CD14-positive monocyte (primary cell): Measurements from ENCODE around the gene HINFP. TPM values are rescaled to one million over a fixed set of nuclear protein-coding genes. Genes with fewer than 3 reads are reported as not detected.

Experiments
- DNase-seq, 3 donors: peaks; one replicate each; pipeline ENCODE4 v3.0.0-alpha.2; 2011 to 2022
- H2AFZ ChIP-seq: 2 replicates; pipeline ENCODE4 v1.6.0; 2012; ENCODE audit warnings: mild to moderate bottlenecking, low read depth, low read length, inconsistent platforms; ENCODE audit not compliant: insufficient read depth, poor library complexity, severe bottlenecking
- H3K27ac ChIP-seq, 2 donors: 1 replicate in 1 of 2; 2 replicates in 1 of 2; pipeline ENCODE4 v1.5.1; 2012 to 2013; ENCODE audit warnings: low read length in 2 of 2, control low read depth in 1 of 2, inconsistent platforms in 1 of 2, low read depth in 1 of 2, mild to moderate bottlenecking in 1 of 2
- H3K27me3 ChIP-seq, 2 donors: one replicate each; pipeline versions ENCODE4 v1.6.0 to v1.6.1; 2011 to 2013; ENCODE audit warnings: low read length in 2 of 2; ENCODE audit not compliant: control insufficient read depth in 2 of 2, insufficient read depth in 2 of 2
- H3K36me3 ChIP-seq, 2 donors: replicated peaks in 1 of 2; 1 replicate in 1 of 2; 2 replicates in 1 of 2; pipeline versions ENCODE4 v1.5.1 to v1.6.1; 2012 to 2013; ENCODE audit warnings: low read length in 2 of 2, control low read depth in 1 of 2, inconsistent platforms in 1 of 2, mild to moderate bottlenecking in 1 of 2; ENCODE audit not compliant: insufficient read depth in 2 of 2, control insufficient read depth in 1 of 2
- H3K4me1 ChIP-seq, 2 donors: 1 replicate in 1 of 2; 2 replicates in 1 of 2; pipeline versions ENCODE4 v1.5.1 to v1.6.1; 2012 to 2013; ENCODE audit warnings: low read length in 2 of 2, control low read depth in 1 of 2, inconsistent platforms in 1 of 2, mild to moderate bottlenecking in 1 of 2, moderate library complexity in 1 of 2; ENCODE audit not compliant: insufficient read depth in 2 of 2, control insufficient read depth in 1 of 2
- H3K4me2 ChIP-seq: replicated peaks from 2 replicates; pipeline ENCODE3; 2012; ENCODE audit warnings: low read length, moderate library complexity, mild to moderate bottlenecking; ENCODE audit not compliant: poor library complexity, severe bottlenecking; ENCODE audit errors: extremely low read depth
- H3K4me3 ChIP-seq, 3 experiments: fragments of 200-600 bp in 1 of 3; sonication (generic) in 1 of 3; replicated peaks in 1 of 3; 1 replicate in 2 of 3; 2 replicates in 1 of 3; pipeline ENCODE4 v1.5.1; 2011 to 2013; ENCODE audit warnings: low read length in 3 of 3, mild to moderate bottlenecking in 3 of 3, control low read depth in 2 of 3, low read depth in 2 of 3, inconsistent platforms in 1 of 3, moderate library complexity in 1 of 3
- H3K79me2 ChIP-seq: 2 replicates; pipeline ENCODE4 v1.6.0; 2012; ENCODE audit warnings: mild to moderate bottlenecking, control low read depth, inconsistent platforms, low read length, moderate library complexity; ENCODE audit not compliant: insufficient read depth
- H3K9ac ChIP-seq: 2 replicates; pipeline ENCODE4 v1.6.0; 2017; ENCODE audit warnings: low read length, mild to moderate bottlenecking; ENCODE audit not compliant: insufficient read depth, poor library complexity, severe bottlenecking
- H3K9me3 ChIP-seq, 2 donors: replicated peaks in 1 of 2; 1 replicate in 1 of 2; 2 replicates in 1 of 2; pipeline versions ENCODE4 v1.5.1 to v1.6.1; 2012 to 2013; ENCODE audit warnings: low read length in 2 of 2, control low read depth in 1 of 2; ENCODE audit not compliant: control insufficient read depth in 1 of 2, insufficient read depth in 1 of 2
- H4K20me1 ChIP-seq: 2 replicates; pipeline ENCODE4 v1.6.0; 2012; ENCODE audit warnings: mild to moderate bottlenecking, low read length, control low read depth, moderate library complexity; ENCODE audit not compliant: insufficient read depth
- H3K27ac Mint-ChIP-seq, 7 donors: one replicate each; pipeline ENCODE4 v1.8.0; 2020; ENCODE audit warnings: mild to moderate bottlenecking in 7 of 7, mixed read lengths in 7 of 7, moderate library complexity in 6 of 7, inconsistent platforms in 2 of 7
- H3K27me3 Mint-ChIP-seq, 3 donors: one replicate each; pipeline ENCODE4 v1.8.0; 2021 to 2022; ENCODE audit warnings: low read depth in 3 of 3, mild to moderate bottlenecking in 3 of 3, mixed read lengths in 3 of 3, moderate library complexity in 3 of 3, inconsistent platforms in 1 of 3
- H3K36me3 Mint-ChIP-seq, 2 donors: one replicate each; pipeline ENCODE4 v1.8.0; 2020; ENCODE audit warnings: mixed read lengths in 2 of 2, inconsistent platforms in 1 of 2, mild to moderate bottlenecking in 1 of 2
- H3K4me1 Mint-ChIP-seq: one replicate; pipeline ENCODE4 v1.8.0; 2020; ENCODE audit warnings: mild to moderate bottlenecking, mixed read lengths
- H3K4me3 Mint-ChIP-seq, 2 donors: one replicate each; pipeline ENCODE4 v1.8.0; 2020; ENCODE audit warnings: mild to moderate bottlenecking in 2 of 2, mixed read lengths in 2 of 2, moderate library complexity in 1 of 2
- H3K9me3 Mint-ChIP-seq, 7 donors: one replicate each; pipeline ENCODE4 v1.8.0; 2020 to 2022; ENCODE audit warnings: mixed read lengths in 7 of 7, mild to moderate bottlenecking in 6 of 7, moderate library complexity in 6 of 7, inconsistent platforms in 2 of 7
- CTCF ChIP-seq: fragments of 200-600 bp; IDR thresholded peaks from one replicate; pipeline ENCODE4 v1.8.0; 2022; ENCODE audit warnings: antibody characterized with exemption, mild to moderate bottlenecking
- WGBS: methylation state at CpG from one replicate; pipeline ENCODE4 v1.1.5; 2013; ENCODE audit warnings: missing lambda C conversion rate; ENCODE audit not compliant: insufficient coverage; 5-methylcytosine and 5-hydroxymethylcytosine counted together
- intact Hi-C, 2 donors: fragments of 100-400 bp; cut with micrococcal nuclease; formaldehyde crosslinking; loops; one replicate each; pipeline versions ENCODE4 v1.15.0 to v1.15.1; 2023
- polyA minus RNA-seq: library from RNA; depleted of rRNA, polyadenylated mRNA; stranded (reverse); fragments of >200 nt; gene quantifications from 2 replicates; pipeline ENCODE4 v1.2.3, GENCODE V29; 2012
- polyA plus RNA-seq, 3 donors: library from polyadenylated mRNA; depleted of rRNA in 1 of 3; unstranded in 2 of 3; stranded (reverse) in 1 of 3; fragments of 300-500 nt in 2 of 3; fragments of >200 nt in 1 of 3; fragmentation: Illumina TruSeq in 2 of 3; gene quantifications; 1 replicate in 2 of 3; 2 replicates in 1 of 3; pipeline ENCODE4 v1.2.3, GENCODE V29; 2012 to 2021
- total RNA-seq, 12 experiments: library from RNA in 1 of 12; stranded (reverse) in 1 of 12; fragments of 120-200 nt in 1 of 12; gene quantifications; one replicate each; pipeline ENCODE4 v1.2.4 and lab custom pipeline; 2013 to 2026; ENCODE audit warnings: mixed read lengths in 6 of 12, inconsistent platforms in 1 of 12

The HINFP gene, protein sequence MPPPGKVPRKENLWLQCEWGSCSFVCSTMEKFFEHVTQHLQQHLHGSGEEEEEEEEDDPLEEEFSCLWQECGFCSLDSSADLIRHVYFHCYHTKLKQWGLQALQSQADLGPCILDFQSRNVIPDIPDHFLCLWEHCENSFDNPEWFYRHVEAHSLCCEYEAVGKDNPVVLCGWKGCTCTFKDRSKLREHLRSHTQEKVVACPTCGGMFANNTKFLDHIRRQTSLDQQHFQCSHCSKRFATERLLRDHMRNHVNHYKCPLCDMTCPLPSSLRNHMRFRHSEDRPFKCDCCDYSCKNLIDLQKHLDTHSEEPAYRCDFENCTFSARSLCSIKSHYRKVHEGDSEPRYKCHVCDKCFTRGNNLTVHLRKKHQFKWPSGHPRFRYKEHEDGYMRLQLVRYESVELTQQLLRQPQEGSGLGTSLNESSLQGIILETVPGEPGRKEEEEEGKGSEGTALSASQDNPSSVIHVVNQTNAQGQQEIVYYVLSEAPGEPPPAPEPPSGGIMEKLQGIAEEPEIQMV
- total RNA-seq (2013) = 19.2 TPM
- polyA plus RNA-seq (10 to 100 TPM in 1 of 3 donors, 1 to 10 TPM in 2; 8.0 to 43.0 (median 8.6) TPM), polyA minus RNA-seq (9.3 and 11.1 TPM in 2 replicates), total RNA-seq (lab: John Stamatoyannopoulos, UW) (4.8 to 22.1 (median 14.5) reads per million in 11 experiments)

DNA sequence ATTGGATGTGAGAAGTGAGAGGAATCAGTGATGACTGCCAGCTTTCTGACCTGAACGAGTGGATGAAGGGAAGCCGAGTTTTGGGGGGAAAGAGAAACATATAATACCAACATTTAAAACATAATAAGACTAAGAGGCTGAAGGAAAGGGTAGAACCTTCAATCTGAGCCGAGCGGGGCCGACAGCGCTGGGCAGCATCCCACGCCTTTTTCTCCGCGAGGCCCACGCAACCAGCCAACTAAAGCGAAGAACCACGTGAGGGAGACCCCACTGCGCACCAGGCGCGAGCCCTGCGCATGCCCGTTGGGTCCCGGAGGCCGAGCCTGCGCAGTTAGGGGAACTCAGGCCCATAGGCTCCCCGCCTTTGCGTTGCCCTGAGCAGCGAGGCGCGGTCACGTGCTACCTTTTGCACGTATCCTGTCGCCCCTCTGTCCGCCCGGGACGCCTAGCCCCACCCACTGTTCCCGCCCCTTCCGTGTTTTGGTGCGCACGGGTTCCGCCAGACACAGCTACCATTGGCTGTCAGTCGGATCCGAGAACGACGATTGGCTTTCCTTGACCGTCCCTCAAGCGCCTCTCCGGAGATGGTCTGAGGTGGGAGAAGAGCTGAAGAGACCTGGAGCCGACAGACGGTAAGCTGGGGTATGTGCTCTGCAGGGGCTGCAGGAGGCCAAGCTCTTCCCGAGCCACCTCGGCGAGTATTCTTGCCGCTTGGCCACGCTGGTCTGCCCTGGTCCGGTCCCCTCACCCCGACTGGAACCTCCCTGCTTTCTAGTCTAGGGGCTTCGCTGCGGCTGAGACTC, at the start of gene HINFP:
Gene HINFP, plus strand, starts transcription at position 573 of the 803 bp plus-strand sequence. CDS start 5,365 bp downstream, outside the sequence.
- Histone ChIP-seq H3K9me3 (no peaks in the 10 kb centered on the region), H4K20me1 (peaks cover 17% of the 10 kb centered on the region), H2AFZ (peak within 1 kb of the TSS; percentile 98), H3K9ac (peak within 1 kb of the TSS; percentile 73), H3K27ac (peak within 1 kb of the TSS; percentile 40 to 81), H3K4me2 (peak within 1 kb of the TSS; percentile 94), H3K27me3 (no peaks in the 10 kb centered on the region), H3K4me1 (peaks cover 32 to 39% of the 10 kb centered on the region in 2 donors), H3K36me3 (peaks cover 11 to 45% of the 10 kb centered on the region in 2 donors), H3K4me3 (peak within 1 kb of the TSS; percentile 62 to 97 (median 97)), H3K79me2 (peaks cover 35% of the 10 kb centered on the region)
- Mint-ChIP-seq H3K4me3 (peak within 1 kb of the TSS; percentile 90 to 93), H3K27me3 (peaks cover 0 to 5% (median 0%) of the 10 kb centered on the region in 3 donors), H3K9me3 (no peaks in the 10 kb centered on the region), H3K27ac (peak within 1 kb of the TSS; percentile 83 to 94 (median 90)), H3K36me3 (peaks cover 22 to 41% of the 10 kb centered on the region in 2 donors), H3K4me1 (peaks cover 34% of the 10 kb centered on the region)
- intact Hi-C loops = loop anchor here in 1 of 2 donors (2.0 to 5.0 kb wide), 2 partner anchors 14 to 34 kb away; partner anchors contain the start of gene C2CD2L
- peak; percentile 98 to 99 (median 98) for DNase-seq
- under 1% methylated on average over 51 of the region's 54 CpGs for whole genome bisulfite sequencing
- no peak for TF ChIP-seq CTCF

GRCh38 chr11:119077839-119078238, 43.5 kb upstream of the HINFP start:
- Histone ChIP-seq H3K36me3 (peaks cover 86% of the 10 kb centered on the region in 2 donors), H3K4me3 (no peak overlapping the region), H4K20me1 (peaks cover 9% of the 10 kb centered on the region), H3K4me2 (no peak overlapping the region), H2AFZ (no peak overlapping the region), H3K27me3 (no peaks in the 10 kb centered on the region), H3K79me2 (peaks cover 5% of the 10 kb centered on the region), H3K9me3 (no peaks in the 10 kb centered on the region), H3K9ac (no peak overlapping the region), H3K4me1 (no peaks in the 10 kb centered on the region), H3K27ac (no peak overlapping the region)
- Mint-ChIP-seq H3K36me3 (peaks cover 79 to 96% of the 10 kb centered on the region in 2 donors), H3K4me3 (no peak overlapping the region), H3K27ac (no peak overlapping the region), H3K27me3 (no peaks in the 10 kb centered on the region), H3K9me3 (no peaks in the 10 kb centered on the region), H3K4me1 (peaks cover 5% of the 10 kb centered on the region)
- TF ChIP-seq CTCF = no peak
- WGBS = 99% methylated on average over 9 of the region's 11 CpGs
- intact Hi-C loops = no loop called here
- DNase-seq = no peak
